Neural cell (in vitro differentiated cells): ENCODE data around the gene SHROOM4. TPM values are rescaled to one million over a fixed set of nuclear protein-coding genes. Genes with fewer than 3 reads are reported as not detected.

ENCODE experiments used
- H2AFZ ChIP-seq: fragments of 200-600, 300-800 bp; sonication (generic), shearing (Covaris generic); 2 replicates; pipeline ENCODE4 v1.6.0; 2014; ENCODE audit warnings: low read depth, mild to moderate bottlenecking, antibody characterized with exemption, low read length, moderate library complexity
- H3F3A ChIP-seq: fragments of 200-600 bp; shearing (Covaris generic); 2 replicates; pipeline ENCODE4 v1.6.1; 2016; ENCODE audit warnings: mild to moderate bottlenecking, moderate library complexity, mixed read lengths, antibody characterized with exemption, low read length; ENCODE audit not compliant: insufficient read depth, poor library complexity, severe bottlenecking
- H3K27ac ChIP-seq: fragments of 200-600, 300-800 bp; sonication (generic), shearing (Covaris generic); 2 replicates; pipeline ENCODE4 v1.5.1; 2014; ENCODE audit warnings: mild to moderate bottlenecking, low read length, moderate library complexity
- H3K27me3 ChIP-seq: fragments of 300-800, 200-600 bp; sonication (generic), shearing (Covaris generic); 2 replicates; pipeline ENCODE4 v1.6.0; 2014; ENCODE audit warnings: mild to moderate bottlenecking, low read depth, low read length, moderate library complexity; ENCODE audit not compliant: insufficient read depth
- H3K36me3 ChIP-seq: fragments of 300-800, 200-600 bp; sonication (generic), shearing (Covaris generic); 2 replicates; pipeline ENCODE4 v1.5.1; 2014; ENCODE audit warnings: mild to moderate bottlenecking, antibody characterized with exemption, low read length, moderate library complexity; ENCODE audit not compliant: insufficient read depth
- H3K4me2 ChIP-seq: fragments of 300-800, 200-600 bp; sonication (generic), shearing (Covaris generic); 2 replicates; pipeline ENCODE4 v1.6.0; 2014; ENCODE audit warnings: mild to moderate bottlenecking, low read length
- H3K4me3 ChIP-seq: fragments of 300-800, 200-600 bp; sonication (generic), shearing (Covaris generic); 2 replicates; pipeline ENCODE4 v1.5.1; 2014; ENCODE audit warnings: mild to moderate bottlenecking, low read length, moderate library complexity
- H3K79me2 ChIP-seq: fragments of 200-600 bp; shearing (Covaris generic); replicated peaks from 2 replicates; pipeline ENCODE4 v1.6.0; 2014; ENCODE audit warnings: mild to moderate bottlenecking, low read length, moderate library complexity; ENCODE audit not compliant: insufficient read depth
- H3K9ac ChIP-seq: fragments of 300-800, 200-600 bp; sonication (generic), shearing (Covaris generic); 2 replicates; pipeline ENCODE4 v1.6.1; 2016; ENCODE audit warnings: mild to moderate bottlenecking, low read length, mixed read lengths
- H3K9me2 ChIP-seq: fragments of 200-600 bp; shearing (Covaris generic); 2 replicates; pipeline ENCODE4 v1.6.1; 2016; ENCODE audit warnings: mild to moderate bottlenecking, low read length, mixed read lengths; ENCODE audit not compliant: insufficient read depth
- H3K9me3 ChIP-seq: fragments of 200-600, 300-800 bp; sonication (generic), shearing (Covaris generic); 2 replicates; pipeline ENCODE4 v1.6.1; 2016; ENCODE audit warnings: mild to moderate bottlenecking, mixed run types, low read length, moderate library complexity, mixed read lengths
- H4K20me1 ChIP-seq: fragments of 200-600 bp; shearing (Covaris generic); 2 replicates; pipeline ENCODE4 v1.6.1; 2016; ENCODE audit warnings: mild to moderate bottlenecking, mixed run types; ENCODE audit not compliant: insufficient read depth
- CTCF ChIP-seq: fragments of 450-650 bp; IDR thresholded peaks from 2 replicates; pipeline ENCODE4 v1.5.1; 2014; ENCODE audit warnings: antibody characterized with exemption, mild to moderate bottlenecking, moderate library complexity; ENCODE audit not compliant: poor library complexity, severe bottlenecking
- EP300 ChIP-seq: fragments of 450-650 bp; conservative IDR thresholded peaks from 2 replicates; pipeline ENCODE4 v1.6.1; 2014; ENCODE audit warnings: antibody characterized with exemption, mild to moderate bottlenecking, moderate library complexity; ENCODE audit not compliant: poor library complexity, severe bottlenecking
- EZH2 ChIP-seq: fragments of 200-600, 300-800 bp; shearing (Covaris generic), sonication (generic); IDR thresholded peaks from 2 replicates; pipeline ENCODE4 v1.6.1; 2014; ENCODE audit warnings: antibody characterized with exemption, low read length, borderline replicate concordance, mild to moderate bottlenecking; ENCODE audit not compliant: insufficient read depth, poor library complexity, severe bottlenecking
- MXI1 ChIP-seq: fragments of 450-650 bp; conservative IDR thresholded peaks from 2 replicates; pipeline ENCODE4 v1.6.1; 2014; ENCODE audit warnings: antibody characterized with exemption, mild to moderate bottlenecking; ENCODE audit not compliant: poor library complexity, severe bottlenecking
- POLR2AphosphoS5 ChIP-seq: IDR thresholded peaks from 2 replicates; pipeline ENCODE4 v1.6.1; 2012
- RAD21 ChIP-seq: fragments of 450-650 bp; conservative IDR thresholded peaks from 2 replicates; pipeline ENCODE4 v1.6.1; 2014; ENCODE audit warnings: antibody characterized with exemption, mild to moderate bottlenecking, moderate library complexity
- REST ChIP-seq: IDR thresholded peaks from 2 replicates; pipeline ENCODE4 v1.6.1; 2012; ENCODE audit warnings: borderline replicate concordance
- SMC3 ChIP-seq: fragments of 450-650 bp; conservative IDR thresholded peaks from 2 replicates; pipeline ENCODE4 v1.6.1; 2014; ENCODE audit warnings: antibody characterized with exemption, mild to moderate bottlenecking, moderate library complexity; ENCODE audit not compliant: poor library complexity
- TAF1 ChIP-seq: IDR thresholded peaks from 2 replicates; pipeline ENCODE4 v1.6.1; 2012; ENCODE audit warnings: low read depth
- polyA plus RNA-seq: library from polyadenylated mRNA; depleted of rRNA; stranded (reverse); fragments of >200 nt; gene quantifications from 2 replicates; pipeline ENCODE4 v1.2.3, GENCODE V29; 2014

Gene SHROOM4
- polyA plus RNA-seq, 1 donor from 2014 or later = 1.4 TPM

GRCh38 chrX:50581405-50581804, 232.6 kb downstream of the SHROOM4 start:
- no peak overlapping the region for H3K4me2 ChIP-seq
- H3K79me2 ChIP-seq = no peaks in the 10 kb centered on the region
- H3K9me2 ChIP-seq = no peaks in the 10 kb centered on the region
- no peaks in the 10 kb centered on the region for H4K20me1 ChIP-seq
- H3K27ac ChIP-seq = no peak overlapping the region
- H3K36me3 ChIP-seq = no peaks in the 10 kb centered on the region
- no peak overlapping the region for H3K4me3 ChIP-seq
- H3K9ac ChIP-seq = no peak overlapping the region
- TF ChIP-seq RAD21 (no peak), SMC3 (no peak), CTCF (no peak), POLR2AphosphoS5 (no peak), EP300 (no peak), REST (no peak), EZH2 (no peak), MXI1 (no peak), TAF1 (no peak)
- no peaks in the 10 kb centered on the region for H3K27me3 ChIP-seq
- no peaks in the 10 kb centered on the region for H3F3A ChIP-seq
- H2AFZ ChIP-seq = no peak overlapping the region
- no peaks in the 10 kb centered on the region for H3K9me3 ChIP-seq

- H3F3A ChIP-seq = no peaks in the 10 kb centered on the region
- no peaks in the 10 kb centered on the region for H3K36me3 ChIP-seq
- H3K27me3 ChIP-seq = no peaks in the 10 kb centered on the region
- peak; percentile 71 for TF ChIP-seq CTCF
- TF ChIP-seq SMC3 = peak; percentile 81
- TF ChIP-seq MXI1 = no peak
- TF ChIP-seq RAD21 = peak; percentile 78
- H3K4me2 ChIP-seq = no peak overlapping the region
- no peaks in the 10 kb centered on the region for H3K9me2 ChIP-seq
- no peak overlapping the region for H2AFZ ChIP-seq
- H3K9ac ChIP-seq = no peak overlapping the region
- no peak overlapping the region for H3K4me3 ChIP-seq
- H3K27ac ChIP-seq = no peak overlapping the region
- H3K9me3 ChIP-seq = no peaks in the 10 kb centered on the region
- H3K79me2 ChIP-seq = no peaks in the 10 kb centered on the region
- H4K20me1 ChIP-seq = no peaks in the 10 kb centered on the region
Measured at GRCh38 chrX:50579955-50580354, 234.0 kb downstream of the SHROOM4 start.
